HG03139 (cell line): ENCODE data around the gene COL27A1.

ENCODE experiments used
- ATAC-seq: cut with Tn5 transposase; IDR thresholded peaks from one replicate; pipeline ENCODE4 v1.9.1; 2021; ENCODE audit not compliant: unreplicated experiment

The COL27A1 gene

GRCh38 chr9:114300846-114301797 lies 145.8 kb downstream of the COL27A1 start:
- ATAC-seq, result no peak

DNA sequence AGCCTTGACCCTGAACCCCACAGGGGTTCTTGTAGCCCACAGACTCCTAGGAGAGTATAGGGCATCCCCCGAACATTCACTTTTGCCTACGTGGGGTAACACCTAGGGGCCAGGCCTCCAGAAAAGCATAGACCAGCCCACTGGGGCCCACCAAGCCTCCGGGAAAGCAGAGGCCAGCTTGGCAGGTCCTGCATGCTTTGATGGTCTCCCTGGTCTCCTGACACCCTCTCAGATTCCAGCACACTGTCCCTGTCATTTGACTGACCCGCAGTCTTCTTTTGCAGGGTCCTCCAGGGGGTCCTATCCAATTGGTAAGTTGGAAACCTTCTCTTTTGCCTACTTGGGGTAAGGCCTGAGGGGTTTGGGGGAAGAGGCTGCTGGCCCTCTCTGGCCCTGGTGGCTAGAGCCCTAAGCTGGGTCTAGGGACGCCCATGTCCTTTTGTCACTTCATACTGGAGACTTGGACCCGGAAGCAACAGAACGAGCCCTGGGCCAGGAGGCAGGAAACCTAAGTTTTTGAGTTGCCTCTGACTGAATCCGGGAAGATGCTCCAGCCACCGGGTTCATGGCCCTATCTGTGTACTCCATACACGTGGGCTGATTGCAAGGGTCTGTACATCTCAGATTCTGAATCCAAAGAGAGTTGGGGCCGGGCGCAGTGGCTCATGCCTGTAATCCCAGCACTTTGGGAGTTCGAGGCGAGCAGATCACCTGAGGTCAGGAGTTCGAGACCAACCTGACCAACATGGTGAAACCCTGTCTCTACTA lies 146.6 kb downstream of the COL27A1 start:
- no peak for ATAC-seq

- no peak for ATAC-seq
These were observed 147.4 kb downstream of the COL27A1 start for GRCh38 chr9:114302727-114303126.

DNA sequence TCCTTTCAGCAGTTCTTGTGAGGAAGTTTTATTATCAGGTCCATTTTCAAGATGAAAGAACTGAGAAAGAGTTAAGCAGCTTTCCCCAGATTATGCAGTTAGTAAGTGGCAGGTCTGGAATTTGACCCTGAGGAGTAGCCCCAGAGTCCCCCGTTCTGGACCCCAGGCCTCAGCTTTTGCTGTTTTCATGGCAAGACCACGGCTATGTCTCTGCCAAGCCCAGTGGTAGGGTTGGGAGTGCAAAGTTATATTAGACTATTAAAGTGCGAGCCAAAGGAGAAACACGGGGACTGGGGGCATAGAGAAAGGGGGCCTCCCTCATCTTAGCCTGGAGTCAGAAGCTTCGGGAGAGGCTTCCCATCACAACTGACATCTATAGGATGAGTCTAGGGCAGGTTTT lies 148.2 kb downstream of the COL27A1 start:
- ATAC-seq, result no peak

DNA sequence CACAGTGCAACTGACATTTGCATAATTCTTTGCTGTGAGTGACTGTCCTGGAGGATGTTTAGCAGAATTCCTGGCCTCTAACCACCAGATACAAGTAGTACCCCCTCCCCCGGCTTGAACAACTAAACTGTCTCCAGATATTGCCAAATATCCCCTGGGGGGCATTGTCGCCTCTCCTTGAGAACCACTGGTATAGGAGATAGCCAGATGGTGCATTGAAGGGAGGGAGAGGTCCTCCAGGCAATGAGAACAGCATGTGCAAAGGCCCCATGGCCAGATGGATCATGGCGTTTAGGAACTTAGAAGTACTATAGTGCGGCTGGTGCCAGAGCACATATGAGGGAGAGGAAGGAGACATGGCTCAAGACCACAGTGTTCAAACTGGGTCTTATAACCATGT lies 148.6 kb downstream of the COL27A1 start:
- ATAC-seq, result no peak

GRCh38 chr9:114304416-114305188 lies 149.3 kb downstream of the COL27A1 start:
- ATAC-seq, result no peak

- no peak for ATAC-seq
These were observed 152.5 kb downstream of the COL27A1 start for GRCh38 chr9:114307899-114308267.

GRCh38 chr9:114308361-114308950 lies 153.1 kb downstream of the COL27A1 start:
- no peak for ATAC-seq

- no peak for ATAC-seq
These were observed 153.8 kb downstream of the COL27A1 start for GRCh38 chr9:114309096-114309495.

DNA sequence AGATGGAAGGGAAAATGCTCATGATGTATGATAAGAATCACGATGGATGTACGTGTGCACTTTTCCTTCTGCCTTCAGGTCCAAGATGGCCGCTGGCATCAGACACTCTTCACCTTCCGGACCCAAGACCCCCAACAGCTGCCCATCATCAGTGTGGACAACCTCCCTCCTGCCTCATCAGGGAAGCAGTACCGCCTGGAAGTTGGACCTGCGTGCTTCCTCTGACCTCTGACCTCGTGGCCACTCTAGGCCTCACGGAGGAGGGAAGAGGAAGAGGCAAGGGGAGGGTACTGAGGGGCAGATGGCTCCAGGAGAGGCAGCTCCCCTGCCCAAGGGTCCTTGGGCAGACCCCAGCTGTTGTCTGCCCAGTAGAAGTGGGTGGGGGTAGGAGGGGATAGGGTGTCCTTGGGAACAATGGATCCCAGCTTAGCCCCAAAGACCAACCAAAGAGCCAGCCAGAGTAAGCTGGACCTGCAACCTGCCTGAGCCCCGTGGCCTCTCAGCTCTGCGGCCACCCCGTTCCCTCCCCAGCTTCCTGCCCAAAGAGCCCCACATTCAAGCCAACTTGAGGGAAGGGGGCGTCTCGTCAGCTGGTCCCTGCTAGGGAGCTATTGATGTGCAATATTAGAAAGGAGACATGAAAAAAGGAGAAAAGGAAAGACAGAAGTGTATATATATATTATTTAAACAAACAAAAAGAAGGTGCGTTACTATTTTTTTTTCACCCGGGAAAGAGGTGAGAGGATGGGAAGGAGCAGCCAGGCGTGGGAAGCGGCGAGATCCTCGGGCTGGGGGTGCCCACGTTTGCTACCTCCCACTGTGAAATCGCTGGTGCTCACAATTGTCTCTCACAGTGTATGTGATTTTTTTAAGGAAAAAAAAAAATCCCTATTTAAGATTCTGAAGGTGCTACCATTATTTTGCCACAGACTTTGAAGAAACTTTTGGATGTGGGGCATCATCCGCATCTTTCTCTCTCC lies 155.4 kb downstream of the COL27A1 start:
- ATAC-seq, result no peak

DNA sequence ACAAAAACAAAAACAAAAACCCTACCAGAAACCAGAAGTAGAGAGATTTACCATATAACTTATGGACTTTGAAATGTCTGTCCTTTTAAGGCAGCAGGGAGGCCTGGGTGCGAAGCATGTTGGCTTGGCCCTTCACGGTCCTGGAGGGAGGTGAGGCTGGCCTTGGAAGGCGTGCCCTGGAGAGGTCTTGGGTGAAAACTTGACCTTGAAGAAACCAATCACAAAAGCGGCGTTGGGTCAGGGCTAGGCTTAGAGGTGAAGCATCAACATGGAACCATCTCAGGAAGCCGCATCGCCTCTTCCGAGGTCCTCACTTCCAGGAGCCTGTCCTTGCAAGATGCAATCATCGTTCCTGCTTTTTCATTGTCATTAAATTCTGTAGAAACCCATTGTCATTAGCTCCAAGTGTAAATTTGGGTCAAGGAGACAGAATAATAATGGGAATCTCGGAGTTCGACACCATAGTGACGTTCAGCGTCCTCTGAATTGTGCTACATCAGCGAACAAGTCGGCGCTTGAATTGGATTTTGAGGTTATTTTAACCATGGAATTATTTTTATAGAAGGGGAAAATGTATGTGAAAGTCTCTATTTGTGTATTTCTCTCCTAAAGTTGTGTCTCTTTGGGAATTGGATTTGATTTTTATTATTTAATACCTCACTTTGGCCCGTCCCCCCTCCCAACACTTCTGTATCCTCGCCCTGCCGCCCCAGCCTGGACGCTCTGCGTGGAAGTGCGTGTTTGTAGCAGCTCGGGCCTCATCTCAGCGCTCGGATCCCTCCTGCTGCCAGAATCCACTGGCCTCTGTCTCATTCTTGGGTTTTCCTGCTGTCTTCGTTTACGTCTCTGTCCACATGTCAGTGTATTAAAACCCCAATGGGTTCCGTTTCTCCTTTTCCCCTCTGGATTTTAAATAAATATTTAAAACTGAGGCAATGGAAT lies 156.5 kb downstream of the COL27A1 start:
- ATAC-seq, result no peak

GRCh38 chr9:114312513-114312875 lies 157.2 kb downstream of the COL27A1 start:
- ATAC-seq, result no peak

DNA sequence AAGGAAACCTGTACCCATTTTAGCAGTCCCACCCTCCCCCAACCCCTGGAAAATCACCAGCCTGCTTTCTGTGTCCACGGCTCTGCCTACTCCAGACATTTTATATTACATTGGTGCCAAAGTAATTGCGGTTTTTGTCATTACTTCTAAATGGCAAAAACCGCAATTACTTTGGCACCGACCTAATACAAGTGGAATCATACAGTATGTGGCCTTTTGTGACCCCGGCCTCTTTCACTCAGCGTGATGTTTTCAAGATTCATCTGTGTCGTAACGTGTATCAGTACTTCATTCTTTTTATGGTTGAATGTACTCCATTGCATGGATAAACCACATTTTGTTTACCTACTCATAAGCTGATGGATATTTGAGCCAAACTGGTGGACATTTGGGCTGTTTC lies 157.8 kb downstream of the COL27A1 start:
- ATAC-seq, result no peak

DNA sequence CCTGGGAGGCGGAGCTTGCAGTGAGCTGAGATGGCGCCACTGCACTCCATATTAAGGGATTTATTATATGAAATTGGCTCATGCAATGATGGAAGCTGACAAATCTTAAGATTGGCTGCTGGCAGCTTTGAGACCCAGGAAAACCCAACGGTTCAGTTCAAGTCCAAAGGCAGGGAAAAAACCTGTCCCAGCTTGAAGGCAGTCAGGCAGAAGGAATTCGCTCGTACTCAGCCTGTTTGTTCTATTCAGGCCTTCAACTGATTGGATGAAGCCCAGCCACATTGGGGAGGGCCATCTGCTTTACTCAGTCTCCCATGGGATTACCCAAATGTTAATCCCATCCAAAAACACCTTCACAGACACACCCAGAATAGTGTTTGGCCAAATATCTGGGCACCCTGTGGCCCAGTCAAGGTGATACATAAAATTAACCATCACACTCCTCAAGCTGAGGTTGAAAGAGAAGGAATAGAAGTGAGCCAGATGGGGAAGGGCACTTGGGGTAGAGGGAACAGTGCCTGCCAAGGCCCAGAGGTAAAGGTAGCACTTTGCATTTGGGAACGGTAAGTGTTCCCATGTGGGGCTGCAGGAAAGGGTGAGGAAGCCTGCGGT lies 159.0 kb downstream of the COL27A1 start:
- ATAC-seq, result no peak

- ATAC-seq, result no peak
These were observed 159.8 kb downstream of the COL27A1 start for GRCh38 chr9:114314881-114315722.

GRCh38 chr9:114315723-114316363 lies 160.5 kb downstream of the COL27A1 start:
- no peak for ATAC-seq
